Prostate gland (tissue), 1 donor: ENCODE measurements around the gene SNRNP27.

Experiments
- POLR2A ChIP-seq: fragments of 450-650 bp; IDR thresholded peaks from one replicate; pipeline ENCODE4 v1.6.1; 2016; ENCODE audit warnings: antibody characterized with exemption, mild to moderate bottlenecking
- POLR2AphosphoS5 ChIP-seq: sonication (generic); formaldehyde crosslinking; IDR thresholded peaks from one replicate; pipeline ENCODE4 v1.6.1; 2017; ENCODE audit warnings: antibody characterized with exemption

GRCh38 chr2:69935011-69935410, 41.3 kb downstream of the SNRNP27 start:
- TF ChIP-seq POLR2A (no peak), POLR2AphosphoS5 (no peak)
